Measurements from ENCODE around the gene ADAM8.

Gene ADAM8

DNA sequence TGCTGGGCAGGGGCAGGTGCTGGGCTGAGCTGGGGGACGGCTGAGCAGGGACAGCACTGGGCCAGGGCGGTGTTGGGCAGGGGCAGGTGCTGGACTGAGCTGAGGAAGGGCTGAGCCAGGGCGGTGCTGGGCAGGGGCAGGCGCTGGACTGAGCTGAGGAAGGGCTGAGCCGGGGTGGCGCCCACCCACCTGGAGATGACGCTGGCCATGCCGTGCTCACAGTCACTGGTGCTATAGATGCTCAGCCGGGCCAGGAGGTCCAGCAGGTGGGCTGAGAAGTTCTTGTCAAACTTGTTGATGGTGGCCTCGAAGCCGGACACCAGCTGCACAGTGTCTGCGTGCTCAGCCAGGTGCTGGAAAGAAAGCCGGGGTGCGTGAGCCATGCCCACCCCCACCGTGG, 4.4 kb upstream of the ADAM8 start:
- no peak for DNase-seq

GRCh38 chr10:133280391-133281059, 3.9 kb upstream of the ADAM8 start:
- DNase-seq: no peak

- DNase-seq: no peak
Measured at GRCh38 chr10:133279326-133280226, 2.9 kb upstream of the ADAM8 start.

GRCh38 chr10:133278577-133279265, 2.1 kb upstream of the ADAM8 start:
- DNase-seq: peak; percentile 73

DNA sequence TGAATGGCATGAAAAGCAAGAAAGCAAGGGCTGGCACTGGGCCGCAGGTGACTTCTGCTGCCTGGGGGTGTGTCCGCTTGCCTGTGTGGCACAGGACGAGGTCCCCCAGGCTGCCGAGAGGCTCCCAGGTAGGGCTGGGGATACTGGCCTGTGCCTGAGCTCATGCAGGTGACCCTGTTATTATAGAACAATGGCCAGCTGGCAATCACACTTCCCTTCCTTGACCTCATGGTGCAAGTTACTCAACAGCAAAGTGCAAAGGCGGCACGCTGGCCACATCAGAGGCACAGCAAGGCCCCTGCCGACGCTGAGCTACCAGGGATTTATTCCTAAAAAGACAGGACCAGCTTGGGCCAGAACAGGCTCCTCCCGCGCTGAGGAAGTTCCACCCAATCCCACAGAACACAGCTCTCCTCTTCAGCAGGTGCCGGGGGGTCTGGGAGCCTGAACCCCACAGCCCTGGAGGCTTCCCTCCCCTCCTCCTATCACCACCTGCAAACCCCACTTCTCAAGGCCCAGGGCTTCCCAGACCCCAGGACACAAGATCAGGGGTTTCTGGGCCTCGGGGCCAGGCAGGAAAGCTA, 1.4 kb upstream of the ADAM8 start:
- no peak for DNase-seq

DNA sequence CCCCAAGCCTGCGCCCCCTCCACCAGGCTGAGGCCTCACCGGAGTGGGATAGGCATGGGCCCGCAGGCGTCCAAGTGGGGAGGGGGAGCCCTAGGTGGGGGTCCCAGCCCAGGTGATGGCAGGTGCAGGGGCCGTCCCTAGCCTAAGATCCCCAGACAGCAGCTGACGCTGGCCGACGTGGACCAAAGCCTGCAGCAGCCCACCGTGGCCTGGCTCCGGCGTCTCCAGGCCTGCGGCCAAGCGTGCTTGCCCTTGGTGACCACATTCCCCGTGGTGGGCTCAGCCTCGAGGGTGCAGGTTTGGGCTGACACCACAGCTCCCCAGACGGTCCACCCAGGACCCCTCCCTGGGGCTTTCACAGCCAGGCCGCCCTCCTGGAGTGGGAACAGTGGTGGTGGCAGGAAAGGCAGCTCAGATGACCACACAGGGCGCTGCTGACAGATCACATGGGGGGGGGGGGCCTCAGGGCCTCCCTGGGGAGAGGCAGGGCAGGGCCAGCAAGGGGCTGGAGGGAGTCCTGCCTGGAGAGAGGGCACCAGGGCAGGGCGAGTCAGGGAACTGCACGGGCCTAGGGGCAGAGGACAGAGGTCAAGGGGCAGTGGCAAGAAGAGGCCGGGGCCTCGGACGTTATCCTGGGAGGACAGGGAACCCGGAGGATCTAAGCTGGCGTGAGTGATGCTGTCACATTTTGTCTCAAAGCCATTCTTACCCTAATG, 767 bp upstream of the ADAM8 start:
- no peak for DNase-seq

- no peak for DNase-seq
Measured at GRCh38 chr10:133276100-133276434, 601 bp downstream of the ADAM8 start.

GRCh38 chr10:133275684-133276092, 980 bp downstream of the ADAM8 start:
- DNase-seq: peak; percentile 48

DNA sequence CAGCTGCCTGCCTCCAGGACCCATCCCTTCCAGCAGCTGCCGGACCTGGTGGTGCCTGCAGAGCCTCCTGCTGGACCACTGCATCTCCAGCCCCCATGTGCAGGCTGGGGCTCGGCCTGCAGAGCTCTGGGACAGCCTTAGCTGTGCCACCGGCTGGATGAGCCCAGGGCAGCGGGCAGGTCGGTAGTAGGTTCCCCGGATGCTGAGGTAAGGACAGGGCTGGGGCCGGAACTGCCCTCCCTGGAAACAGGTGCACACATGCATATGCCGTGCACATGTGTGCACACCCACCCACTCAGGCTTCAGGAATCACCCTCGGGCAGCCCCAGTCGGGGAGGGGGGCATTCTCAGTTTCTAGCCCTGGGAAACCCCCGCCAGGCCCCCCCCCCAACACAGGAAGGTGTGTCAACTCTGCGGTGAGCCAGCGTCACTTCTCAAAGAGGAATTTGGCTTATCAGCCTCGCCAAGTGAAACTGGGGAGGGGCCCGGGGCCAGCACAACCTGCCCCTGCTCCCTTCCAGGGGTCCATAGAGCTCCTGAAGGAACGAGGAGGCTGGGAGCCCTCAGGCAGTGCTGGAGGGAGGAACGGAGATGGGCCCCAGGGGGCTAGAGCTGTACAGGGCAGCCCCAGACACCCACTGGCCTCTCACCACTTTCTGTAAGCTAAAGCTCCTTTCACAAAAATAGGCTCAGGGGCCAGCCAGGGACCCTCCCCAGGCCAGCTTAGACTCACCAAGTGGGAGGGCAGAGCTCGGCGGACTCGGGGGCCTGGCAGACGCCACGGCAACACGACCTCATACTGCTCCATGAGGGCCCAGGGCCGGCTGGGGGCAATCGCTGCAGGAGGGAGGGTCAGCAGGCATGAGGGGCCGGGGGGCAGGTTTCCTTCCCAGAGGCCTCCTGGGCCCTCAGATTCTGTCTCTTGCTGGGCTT, 1.7 kb downstream of the ADAM8 start:
- peak; percentile 71 for DNase-seq

- DNase-seq: no peak
Measured at GRCh38 chr10:133273534-133274143, 3.0 kb downstream of the ADAM8 start.

GRCh38 chr10:133272964-133273420, 3.7 kb downstream of the ADAM8 start:
- no peak for DNase-seq

DNA sequence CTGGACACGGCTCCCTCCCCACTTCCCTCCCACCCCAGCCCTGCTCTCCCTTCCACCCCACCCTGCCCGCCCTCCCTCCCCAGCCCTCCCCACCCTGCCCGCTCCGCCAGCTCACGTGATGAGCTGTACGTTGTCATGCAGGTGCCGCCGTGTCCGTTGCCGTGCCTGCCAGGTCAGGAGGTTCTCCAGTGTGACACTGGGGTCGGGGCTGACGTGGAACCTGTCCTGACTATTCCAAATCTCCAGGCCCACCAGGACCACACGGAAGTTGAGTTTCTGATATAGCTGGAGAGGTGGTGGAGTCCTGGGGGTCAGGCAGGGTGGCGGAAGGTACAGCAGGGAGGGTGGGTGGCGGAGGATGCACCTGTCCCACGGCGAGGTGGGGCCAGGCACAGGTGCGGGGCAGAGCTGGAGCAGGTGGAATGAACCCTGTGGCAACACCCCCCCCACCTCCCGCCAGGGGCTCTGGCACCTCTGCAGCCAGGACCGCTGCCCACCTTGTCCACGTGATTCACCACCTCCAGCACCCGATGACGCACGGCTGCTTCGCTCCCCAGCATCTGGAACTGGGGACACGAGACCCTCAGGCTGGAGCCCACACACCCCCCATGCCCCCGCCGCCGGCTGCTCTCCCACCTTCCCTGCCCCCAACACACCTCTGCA, 4.2 kb downstream of the ADAM8 start:
- DNase-seq: no peak

- no peak for DNase-seq
Measured at GRCh38 chr10:133271521-133272300, 5.0 kb downstream of the ADAM8 start.

DNA sequence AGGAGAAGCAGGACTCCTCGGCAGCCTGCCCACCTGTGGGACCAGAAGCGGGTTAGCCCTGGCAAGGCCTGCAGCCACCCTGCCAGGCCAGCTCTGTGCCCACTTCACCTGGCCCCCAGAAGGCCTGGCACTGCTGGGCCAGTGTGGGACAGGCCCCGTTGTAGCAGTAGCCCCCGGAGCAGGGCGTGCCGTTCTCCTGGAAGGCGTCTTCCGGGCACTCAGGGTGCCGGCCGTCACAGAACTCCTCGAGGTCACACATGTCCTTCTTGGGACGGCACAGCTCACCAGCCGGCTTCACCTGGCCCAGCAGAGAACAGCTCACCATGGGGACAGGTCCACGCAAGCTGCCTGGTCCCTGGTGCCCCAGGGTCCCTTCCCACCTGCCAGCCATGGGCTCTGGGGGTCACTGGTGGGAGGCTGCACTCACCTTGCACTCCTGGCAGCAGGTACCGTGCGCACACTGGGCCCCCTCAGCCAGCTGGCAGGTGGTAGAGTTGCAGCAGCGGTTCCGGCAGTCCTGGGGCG, 5.8 kb downstream of the ADAM8 start:
- DNase-seq: no peak

- DNase-seq: no peak
Measured at GRCh38 chr10:133270204-133270603, 6.5 kb downstream of the ADAM8 start.

- no peak for DNase-seq
Measured at GRCh38 chr10:133269367-133269766, 7.3 kb downstream of the ADAM8 start.

DNA sequence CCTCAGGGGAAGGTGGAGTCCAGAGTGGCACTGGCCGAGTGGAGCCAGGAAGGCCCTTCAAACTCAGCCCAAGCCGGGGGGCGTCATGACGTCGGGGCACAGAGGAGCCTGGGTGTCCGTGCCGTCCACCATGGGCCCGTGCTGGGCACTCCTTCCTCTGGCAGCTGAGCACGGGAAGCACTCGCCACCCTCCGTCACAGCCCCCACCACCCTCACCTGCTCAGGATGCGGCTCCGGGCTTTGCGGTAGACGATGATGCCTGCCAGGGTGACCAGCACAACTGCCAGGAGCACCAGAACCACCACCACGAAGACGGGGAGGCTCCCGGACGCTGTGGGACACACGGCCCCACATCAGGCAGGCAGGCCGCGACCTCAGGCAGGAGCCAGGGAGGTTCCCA, 8.1 kb downstream of the ADAM8 start:
- no peak for DNase-seq

GRCh38 chr10:133267829-133268228, 8.8 kb downstream of the ADAM8 start:
- DNase-seq: no peak

DNA sequence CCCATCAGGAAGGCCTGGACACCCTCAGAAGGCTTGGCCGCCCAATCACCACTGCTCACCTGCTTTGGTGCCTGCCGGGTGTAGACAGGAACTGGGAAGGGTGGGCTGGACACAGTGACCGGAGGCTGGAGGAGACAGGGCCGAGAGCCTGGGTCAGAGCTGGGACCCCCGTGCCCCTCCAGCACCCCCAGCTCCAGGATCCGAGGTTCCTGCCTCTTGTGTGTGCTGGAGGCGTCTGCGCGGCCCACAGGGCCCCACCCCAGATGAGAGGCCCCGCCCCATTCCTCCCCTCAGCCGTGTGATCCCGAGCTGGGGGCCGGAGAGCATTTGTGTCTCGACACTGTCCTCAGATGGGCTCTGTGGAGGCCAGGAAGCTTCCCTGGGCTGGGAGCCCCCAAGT, 9.4 kb downstream of the ADAM8 start:
- no peak for DNase-seq
